HS-5 (cell line): Measurements from ENCODE around the gene THBS3.
"Not testable (repeated sequence)": the region's sequence is repeated elsewhere in the genome, so short reads cannot be mapped to it uniquely, and the experiment has no call there.

ENCODE experiments used
- DNase-seq: peaks from one replicate; pipeline ENCODE4 v3.0.0-alpha.2; 2012; ENCODE audit warnings: low read depth

THBS3 gene

DNA sequence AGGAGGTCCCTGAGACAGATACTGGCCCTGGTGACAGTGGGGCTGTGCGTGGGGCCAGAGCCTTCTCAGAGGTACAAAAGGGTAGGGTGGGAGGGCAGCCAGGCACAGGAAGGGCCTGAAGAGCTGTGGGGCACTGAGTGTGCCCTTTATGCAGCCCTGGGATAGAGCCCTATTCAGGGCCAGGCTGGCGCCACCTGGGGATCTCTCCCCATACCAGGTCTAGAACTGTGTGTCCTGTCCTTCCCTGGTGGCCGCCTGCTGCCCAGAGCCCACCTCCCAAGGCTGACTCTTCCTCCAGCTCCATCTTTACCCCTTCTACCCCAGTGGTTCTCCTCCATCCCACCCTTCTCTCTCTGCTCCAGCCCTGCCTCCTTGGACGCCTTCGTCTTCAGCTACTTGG lies 25.8 kb upstream of the THBS3 start:
- not testable (repeated sequence) for DNase-seq

DNA sequence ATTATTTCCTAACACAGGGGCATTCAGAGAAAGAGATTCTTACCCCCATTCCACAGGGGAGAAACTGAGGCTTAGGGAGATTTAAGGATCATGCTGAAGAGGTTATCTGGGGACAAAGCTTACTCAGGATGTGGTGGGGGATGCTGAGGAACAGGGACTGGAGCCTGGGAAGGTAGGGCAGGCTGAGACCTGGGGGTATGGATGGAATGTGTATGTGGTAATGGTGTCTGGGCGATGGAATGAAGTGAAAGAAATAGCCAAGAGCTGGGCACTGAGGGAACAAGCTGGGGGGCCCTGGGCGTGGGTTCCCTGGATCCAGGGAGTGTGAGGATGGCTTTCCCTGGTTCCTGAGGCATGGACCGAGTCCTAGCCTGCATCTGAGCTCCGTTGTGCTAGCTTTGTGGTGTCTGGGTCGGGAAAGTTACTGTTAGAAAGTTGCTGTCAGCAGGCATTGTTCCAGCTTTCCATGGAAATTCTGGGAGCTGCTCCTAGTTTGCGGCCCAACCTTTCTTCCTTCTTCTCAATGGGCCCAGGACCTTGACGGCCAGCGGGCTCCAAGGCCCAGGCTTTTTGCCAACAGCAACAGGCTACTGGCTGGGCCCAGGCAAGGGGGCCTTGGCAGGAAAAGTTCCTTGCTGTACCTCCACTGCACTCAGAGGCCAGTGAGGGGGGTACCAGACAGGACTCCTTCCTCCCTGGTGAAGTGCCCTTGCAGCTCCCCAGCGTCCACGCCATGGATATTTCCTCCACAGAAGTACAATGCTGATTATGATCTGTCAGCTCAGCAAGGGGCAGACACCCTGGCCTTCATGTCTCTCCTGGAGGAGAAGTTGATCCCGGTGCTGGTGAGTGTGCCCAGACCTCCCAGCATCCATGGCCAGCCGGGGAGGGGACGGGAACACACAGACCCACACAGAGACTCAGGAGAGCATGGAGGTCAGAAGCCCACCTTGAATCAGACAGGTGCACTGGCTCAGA lies 24.6 kb upstream of the THBS3 start:
- DNase-seq = not testable (repeated sequence)

DNA sequence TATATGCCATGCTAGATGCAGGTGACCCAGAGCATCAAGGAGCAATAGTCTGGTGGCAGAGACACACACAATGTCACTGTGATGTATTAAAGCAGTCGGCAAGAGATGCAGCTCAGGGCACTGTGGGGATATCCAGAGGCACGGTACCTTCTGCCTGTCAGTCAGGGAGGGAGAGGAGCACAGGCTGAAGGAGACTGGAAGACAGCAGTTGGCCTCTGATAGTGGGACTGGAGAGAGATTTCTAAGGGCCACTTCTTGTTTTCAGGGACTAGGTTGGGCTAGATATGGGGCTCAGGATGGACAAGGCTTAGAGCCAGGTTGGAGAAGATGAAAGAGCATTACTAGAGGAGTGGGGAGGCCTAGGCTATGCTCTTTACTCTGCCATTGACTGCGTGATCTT lies 23.6 kb upstream of the THBS3 start:
- not testable (repeated sequence) for DNase-seq

DNA sequence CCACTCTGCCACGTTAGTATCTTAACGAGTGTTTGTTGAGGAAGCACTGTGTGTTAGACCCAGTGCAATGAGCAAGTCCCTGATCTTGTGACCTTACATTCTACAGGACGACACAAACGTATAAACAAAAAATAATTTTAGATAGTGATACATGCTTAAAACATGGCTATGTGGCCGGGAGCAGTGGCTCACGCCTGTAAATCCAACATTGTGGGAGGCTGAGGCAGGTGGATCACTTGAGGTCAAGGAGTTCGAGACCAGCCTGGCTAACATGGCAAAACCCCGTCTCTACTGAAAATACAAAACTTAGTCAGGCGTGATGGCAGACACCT lies 20.4 kb upstream of the THBS3 start:
- DNase-seq = no peak

DNA sequence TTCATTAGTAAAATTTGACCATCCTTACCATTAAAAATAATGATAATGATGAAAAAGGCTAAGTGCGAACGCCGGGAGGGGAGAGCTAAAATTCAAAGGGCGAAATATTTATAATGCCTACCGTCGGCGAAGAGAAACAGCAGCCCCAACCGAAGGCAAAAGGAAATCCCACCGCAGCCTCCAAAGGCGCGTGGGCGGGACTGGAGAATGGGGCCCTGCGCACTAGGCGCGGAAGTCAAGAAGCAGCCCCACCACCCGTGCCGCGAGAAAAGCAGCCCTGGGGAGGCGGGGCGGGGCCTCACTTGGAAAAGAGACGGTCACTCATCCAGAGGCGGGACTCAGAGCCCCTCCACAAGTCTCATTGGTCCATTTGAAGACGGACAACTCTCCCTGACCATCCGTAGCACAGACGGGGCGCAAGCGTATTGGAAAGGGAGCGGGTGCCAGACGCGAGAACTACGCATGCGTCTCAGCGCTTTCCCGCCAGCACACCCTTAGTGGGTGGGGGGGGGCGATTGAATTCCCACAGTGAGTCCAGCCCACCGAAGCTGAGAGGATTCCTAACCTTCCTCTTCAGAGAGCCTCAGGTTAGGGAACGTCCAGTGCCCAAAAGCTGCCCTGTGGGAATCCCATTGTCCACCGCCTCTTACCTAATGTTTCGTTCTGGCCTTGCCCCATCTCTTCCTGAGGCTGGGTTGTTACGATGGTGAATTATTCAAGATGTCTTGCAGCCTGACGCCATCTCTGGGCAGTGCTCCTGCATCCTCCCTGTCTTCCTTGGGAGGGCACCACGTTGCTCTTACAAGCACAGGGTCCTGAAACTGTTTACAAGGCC lies 19.8 kb upstream of the THBS3 start:
- peak; percentile 98 for DNase-seq

DNA sequence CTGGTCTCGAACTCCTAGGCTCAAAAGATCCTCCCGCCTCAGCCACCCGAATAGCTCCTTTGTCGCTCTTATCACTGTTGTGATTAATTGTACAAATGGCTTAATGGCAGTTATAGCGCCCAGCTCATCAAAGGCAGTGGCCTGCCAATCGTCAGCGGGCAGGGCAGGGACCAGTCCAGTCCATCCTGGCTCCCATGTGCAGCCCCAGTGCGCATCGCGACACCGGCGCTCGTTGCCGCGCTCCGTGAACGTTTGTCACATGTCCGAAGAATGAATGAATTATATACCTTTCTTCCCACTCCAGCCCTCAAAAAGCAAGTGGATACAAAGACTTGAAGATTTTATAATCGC lies 19.2 kb upstream of the THBS3 start:
- DNase-seq = no peak

DNA sequence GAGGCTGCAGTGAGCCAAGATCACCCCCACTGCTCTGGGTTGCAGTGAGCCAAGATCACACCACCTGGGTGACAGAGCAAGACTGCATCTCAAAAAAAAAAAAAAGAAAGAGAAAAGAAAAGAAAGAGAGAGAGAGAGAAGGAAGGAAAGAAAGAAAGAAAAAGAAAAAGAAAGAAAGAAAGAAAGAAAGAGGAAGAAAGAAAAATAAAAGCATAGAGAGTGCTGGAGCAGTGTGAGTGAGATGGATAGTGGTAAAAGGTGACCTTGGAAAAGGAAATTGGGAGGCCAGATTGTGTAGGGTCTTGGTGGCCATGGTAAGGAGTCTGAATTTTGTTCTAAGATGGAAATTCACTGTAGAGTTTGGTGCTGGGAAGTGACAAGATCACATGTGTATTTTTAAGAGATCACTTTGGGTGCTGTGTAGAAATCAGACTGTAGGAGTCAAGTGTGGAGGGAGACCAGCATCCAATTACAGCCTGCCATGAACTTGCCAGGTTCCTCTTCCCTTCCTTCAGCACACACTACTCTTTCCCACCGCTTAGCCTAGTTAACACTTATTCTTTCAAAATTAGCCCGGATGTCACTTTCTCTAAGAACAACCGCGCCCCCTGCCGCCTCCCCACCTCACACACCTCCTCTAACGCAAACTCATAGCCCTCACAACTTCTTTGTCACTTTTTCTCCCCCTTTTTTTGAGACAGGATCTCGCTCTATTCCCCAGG lies 18.7 kb upstream of the THBS3 start:
- peak; percentile 41 for DNase-seq

DNA sequence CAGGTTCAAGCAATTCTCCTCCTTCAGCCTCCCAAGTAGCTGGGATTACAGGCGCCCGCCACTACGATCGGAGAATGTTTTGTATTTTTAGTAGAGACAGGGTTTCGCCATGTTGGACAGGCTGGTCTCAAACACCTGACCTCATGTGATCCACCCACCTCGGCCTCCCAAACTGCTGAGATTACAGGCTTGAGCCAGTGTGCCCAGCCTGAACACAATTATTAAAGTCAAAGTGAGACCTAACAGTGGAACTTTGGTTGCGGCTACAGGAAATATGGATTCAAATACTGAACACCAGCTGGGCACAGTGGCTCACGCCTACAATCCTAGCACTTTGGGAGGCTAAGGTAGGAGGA lies 17.7 kb upstream of the THBS3 start:
- DNase-seq = not testable (repeated sequence)

DNA sequence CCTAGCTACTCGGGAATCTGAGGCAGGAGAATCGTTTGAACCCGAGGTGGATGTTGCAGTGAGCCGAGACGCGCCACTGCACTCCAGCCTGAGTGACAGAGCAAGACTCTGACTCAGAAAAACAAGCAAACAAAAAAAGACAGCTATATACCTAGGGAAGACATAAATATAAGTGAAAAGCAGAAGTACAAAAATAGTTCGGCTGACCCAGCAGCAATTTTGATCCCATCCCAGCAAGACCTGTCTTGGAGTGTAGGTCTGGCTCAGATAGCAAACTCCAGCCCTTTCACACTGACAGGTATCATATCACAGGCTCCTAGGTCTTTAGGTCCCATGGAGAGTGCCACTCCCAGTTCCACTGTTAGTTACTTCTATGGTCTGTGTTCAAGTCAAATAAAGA lies 15.3 kb upstream of the THBS3 start:
- DNase-seq = no peak

DNA sequence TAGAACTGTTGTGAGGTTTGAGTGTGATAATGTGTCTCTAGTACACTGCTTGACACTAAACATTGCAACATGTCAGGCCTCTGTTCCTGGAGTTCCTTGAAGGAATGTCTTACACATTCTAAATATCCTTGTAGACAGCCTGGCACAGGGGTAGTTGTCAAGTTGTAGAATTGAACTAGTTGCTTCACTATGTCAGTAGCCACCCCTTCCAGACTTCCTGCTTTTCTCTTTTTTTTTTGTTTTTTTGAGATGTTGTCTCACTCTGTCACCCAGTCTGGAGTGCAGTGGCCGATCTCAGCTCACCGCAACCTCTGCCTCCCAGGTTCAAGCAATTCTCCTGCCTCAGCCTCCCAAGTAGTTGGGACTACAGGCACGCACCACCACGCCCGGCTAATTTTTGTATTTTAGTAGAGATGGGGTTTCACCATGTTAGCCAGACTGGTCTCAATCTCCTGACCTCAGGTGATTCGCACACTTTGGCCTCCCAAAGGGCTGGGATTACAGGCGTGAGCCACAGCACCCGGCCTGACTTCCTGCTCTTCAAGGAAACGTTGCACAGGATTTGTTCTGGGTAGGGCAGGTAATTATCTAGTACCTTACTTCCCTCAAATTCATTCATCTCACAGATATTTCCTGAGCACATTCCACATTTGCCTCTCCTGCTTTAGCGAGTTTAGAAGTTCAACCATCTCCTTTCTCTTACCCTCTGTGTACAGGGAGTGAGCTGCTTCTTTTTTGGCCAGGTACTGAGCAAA lies 12.7 kb upstream of the THBS3 start:
- not testable (repeated sequence) for DNase-seq

DNA sequence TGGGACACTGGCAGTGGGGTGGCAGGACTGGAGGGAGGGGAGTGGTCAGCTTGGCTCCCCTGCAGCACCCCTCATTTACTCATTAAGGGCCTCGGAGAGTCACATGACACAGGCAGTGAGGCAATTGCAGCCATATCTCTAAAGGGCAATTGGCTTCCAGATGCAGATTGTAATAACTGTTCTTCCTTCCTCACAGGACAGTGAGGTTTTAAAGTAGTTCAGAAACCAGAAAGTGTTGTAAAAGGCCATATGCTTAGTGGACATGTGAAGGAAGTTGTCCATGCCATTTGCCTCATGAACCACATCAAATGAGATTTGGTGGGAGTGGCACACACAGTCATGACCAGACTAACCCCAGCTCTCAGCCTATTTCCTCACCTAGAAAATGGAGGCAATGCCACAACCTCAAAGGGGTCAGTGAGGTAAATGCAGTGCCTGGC lies 11.9 kb upstream of the THBS3 start:
- DNase-seq = no peak

DNA sequence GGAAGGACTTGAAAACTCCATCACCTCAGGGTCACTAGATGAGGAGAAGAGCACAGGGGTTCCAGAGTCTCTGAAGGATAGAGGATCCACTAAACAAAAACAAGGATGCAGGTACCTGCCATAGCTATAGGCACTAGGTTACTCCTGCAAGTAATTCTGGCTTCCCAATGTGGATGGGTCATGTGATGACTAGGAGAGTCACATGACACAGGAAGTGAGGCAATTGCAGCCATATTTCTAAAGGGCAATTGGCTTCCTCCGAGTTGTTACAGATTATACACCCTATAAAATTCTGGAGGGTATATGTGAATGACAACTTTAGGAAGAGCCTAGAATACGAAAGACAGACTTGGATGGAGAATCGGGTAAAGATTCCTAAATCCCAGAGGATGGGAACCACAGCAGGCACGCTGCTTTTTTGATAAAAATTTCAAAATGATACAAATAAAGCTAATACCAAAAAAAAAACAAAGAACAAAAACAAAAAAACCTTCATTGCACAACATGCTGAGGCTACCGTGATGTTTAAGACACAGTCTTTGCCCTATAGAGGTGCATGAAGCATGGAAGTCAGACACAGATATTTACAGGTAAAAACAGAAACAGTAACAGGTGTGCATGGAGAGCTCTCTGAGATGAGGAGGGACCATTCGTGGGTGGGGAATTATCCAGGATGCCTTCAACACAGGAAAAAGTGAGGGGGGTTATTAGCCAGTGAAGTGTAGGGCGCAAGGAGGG lies 11.3 kb upstream of the THBS3 start:
- no peak for DNase-seq

DNA sequence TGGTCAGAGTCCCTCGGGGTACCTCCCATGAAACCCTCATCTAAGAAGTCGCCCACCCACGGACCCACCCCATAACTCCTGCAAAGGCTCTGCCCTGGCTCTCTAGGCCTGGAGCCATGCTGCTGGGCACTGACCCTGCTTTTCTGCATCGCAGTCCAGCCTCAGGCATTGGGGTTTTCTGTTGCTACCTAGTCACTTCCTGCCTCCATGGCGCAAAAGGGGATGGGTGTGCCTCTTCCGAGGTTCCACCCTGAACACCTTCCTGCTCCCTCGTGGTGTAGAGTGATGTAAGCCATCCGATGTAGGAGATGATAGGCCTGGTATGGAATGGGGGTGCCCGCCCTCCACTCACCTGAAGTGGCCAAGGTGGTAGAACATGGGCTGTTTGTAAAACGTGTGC lies 7.0 kb upstream of the THBS3 start:
- not testable (repeated sequence) for DNase-seq

DNA sequence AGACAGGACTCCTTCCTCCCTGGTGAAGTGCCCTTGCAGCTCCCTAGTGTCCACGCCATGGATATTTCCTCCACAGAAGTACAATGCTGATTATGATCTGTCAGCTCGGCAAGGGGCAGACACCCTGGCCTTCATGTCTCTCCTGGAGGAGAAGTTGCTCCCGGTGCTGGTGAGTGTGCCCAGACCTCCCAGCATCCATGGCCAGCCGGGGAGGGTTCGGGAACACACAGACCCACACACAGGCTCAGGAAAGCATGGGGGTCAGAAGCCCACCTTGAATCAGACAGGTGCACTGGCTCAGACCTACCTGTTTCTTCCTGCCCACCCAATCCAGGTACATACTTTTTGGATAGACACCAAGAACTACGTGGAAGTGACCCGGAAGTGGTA lies 4.3 kb upstream of the THBS3 start:
- not testable (repeated sequence) for DNase-seq

DNA sequence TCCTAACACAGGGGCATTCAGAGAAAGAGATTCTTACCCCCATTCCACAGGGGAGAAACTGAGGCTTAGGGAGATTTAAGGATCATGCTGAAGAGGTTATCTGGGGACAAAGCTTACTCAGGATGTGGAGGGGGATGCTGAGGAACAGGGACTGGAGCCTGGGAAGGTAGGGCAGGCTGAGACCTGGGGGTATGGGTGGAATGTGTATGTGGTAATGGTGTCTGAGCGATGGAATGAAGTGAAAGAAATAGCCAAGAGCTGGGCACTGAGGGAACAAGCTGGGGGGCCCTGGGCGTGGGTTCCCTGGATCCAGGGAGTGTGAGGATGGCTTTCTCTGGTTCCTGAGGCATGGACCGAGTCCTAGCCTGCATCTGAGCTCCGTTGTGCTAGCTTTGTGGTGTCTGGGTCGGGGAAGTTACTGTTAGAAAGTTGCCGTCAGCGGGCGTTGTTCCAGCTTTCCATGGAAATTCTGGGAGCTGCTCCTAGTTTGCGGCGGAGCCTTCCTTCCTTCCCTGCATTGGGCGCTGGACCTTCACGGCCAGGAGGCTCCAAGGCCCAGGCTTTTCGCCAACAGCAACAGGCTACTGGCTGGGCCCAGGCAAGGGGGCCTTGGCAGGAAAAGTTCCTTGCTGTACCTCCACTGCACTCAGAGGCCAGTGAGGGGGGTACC lies 3.8 kb upstream of the THBS3 start:
- not testable (repeated sequence) for DNase-seq

DNA sequence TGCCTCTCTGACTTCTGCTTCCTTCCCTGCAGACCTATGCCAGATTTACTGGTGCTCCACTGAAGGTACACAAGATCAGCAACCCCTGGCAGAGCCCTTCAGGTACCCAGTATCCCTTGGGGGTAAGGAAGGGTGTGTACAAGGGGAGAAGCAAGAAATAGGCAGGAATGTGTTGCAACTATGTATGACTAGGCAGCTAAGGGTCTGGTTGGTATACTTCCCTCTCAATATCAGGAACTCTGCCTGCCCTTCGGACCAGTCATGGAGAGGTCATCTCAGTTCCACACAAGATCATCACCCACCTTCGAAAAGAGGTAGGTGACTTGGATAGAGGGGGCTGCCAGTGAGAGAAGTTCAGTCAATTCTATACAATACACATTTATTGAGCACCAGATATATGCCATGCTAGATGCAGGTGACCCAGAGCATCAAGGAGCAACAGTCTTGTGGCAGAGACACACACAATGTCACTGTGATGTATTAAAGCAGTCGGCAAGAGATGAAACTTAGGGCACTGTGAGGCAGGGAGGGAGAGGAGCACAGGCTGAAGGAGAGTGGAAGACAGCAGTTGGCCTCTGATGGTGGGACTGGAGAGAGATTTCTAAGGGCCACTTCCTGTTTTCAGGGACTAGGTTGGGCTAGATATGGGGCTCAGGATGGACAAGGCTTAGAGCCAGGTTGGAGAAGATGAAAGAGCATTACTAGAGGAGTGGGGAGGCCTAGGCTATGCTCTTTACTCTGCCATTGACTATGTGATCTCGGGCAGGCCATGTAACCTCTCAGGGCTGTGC lies 2.8 kb upstream of the THBS3 start:
- DNase-seq = no peak

DNA sequence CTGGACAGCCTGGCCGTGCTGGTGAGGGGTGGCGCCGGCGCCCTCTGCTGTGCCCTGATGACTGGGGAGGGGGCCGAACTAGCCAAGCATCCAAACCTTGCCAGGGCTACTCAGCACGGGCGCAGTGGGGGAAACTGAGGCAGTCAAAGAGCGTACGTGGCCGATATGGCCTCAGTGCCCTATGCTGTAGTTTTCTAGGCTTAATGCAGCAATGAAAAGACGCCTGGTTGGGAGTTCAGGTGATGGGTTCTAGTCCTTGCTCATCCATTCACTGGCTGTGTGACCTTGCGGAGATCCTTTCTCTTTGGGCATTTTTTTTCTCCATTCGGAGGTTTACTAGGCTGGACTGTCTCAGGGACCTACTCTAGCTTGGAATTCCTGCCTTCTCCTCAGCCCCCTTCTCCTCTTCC lies 1.6 kb upstream of the THBS3 start:
- no peak for DNase-seq

DNA sequence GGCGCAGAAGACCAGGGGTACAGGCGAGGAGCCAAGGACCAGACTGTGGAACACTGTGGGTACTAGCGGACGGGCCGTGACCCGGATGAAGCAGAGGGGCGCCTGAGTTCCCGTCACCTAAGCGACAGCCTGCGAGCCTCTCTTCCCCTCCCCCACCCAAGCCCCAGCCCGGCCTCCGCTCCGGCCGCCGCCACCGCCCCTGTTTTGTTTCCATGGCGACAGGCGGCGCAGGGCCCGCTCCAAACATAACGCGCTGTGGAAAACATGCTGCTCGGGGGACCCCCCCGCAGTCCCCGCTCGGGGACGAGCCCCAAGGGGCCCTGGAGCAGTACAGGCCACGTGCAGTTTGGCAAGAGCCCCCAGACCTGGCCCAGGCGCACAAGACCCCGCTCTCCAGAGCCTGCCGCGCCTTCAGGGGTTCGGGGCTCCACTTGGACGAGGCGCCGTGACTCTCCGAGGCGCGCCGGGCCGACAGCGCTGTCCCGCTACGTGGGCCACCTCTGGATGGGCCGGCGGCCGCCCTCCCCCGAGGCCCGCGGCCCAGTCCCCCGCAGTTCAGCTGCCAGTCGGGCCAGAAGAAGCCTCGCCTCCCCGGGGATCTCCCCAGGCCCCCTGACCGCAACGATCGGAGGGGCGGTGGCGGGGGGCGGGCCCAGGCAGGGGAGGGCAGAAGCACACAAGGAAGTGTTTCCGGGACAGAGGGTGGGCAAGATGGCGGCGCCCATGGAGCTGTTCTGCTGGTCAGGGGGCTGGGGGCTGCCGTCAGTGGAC lies 1.0 kb upstream of the THBS3 start, which contains the start of gene MTX1:
Gene MTX1 (plus strand): TSS at position 155 of the 771 bp plus-strand sequence. CDS start 110 bp downstream, at position 265.
- peak; percentile 43 for DNase-seq
